Panc1 (cell line): Measurements from ENCODE around the gene LRBA. TPM values are rescaled to one million over a fixed set of nuclear protein-coding genes. Genes with fewer than 3 reads are reported as not detected.

Experiments used
- ATAC-seq: fragments of 200-7000 bp; cut with Tn5 transposase; 2 replicates; pipeline ENCODE4 v1.9.1; 2020; ENCODE audit warnings: mild to moderate bottlenecking, moderate library complexity
- BruUV-seq: library from RNA; stranded (reverse); fragments of 400-500 nt; replicated peaks from 2 replicates; lab custom pipeline; 2021; lab: Mats Ljungman, UMichigan
- CTCF ChIA-PET: fragments of 300-600 bp; sonication (Branson Sonifier 250); formaldehyde crosslinking; loops from one replicate; lab custom pipeline; 2022; ENCODE audit warnings: antibody characterized with exemption; lab: Charles Lee
- POLR2A ChIA-PET: fragments of 300-600 bp; sonication (Branson Sonifier 250); formaldehyde crosslinking; loops from one replicate; lab custom pipeline; 2022; ENCODE audit warnings: antibody characterized with exemption; lab: Charles Lee
- DNase-seq: peaks from one replicate; pipeline ENCODE4 v3.0.0-alpha.2; 2010; ENCODE audit warnings: low read depth, low spot score
- H3K27ac ChIP-seq: 2 replicates; pipeline ENCODE4 v1.5.1; 2011; ENCODE audit warnings: mild to moderate bottlenecking, low read length, inconsistent platforms
- H3K27me3 ChIP-seq: fragments of 200-500 bp; sonication (Bioruptor generic); 2 replicates; pipeline ENCODE4 v1.6.0; 2014; ENCODE audit warnings: low read length, inconsistent platforms; ENCODE audit not compliant: control insufficient read depth, insufficient read depth
- H3K36me3 ChIP-seq: fragments of 200-500 bp; sonication (Bioruptor generic); 2 replicates; pipeline ENCODE4 v1.5.1; 2014; ENCODE audit warnings: inconsistent platforms, mild to moderate bottlenecking, low read length, moderate library complexity; ENCODE audit not compliant: control insufficient read depth, insufficient read depth
- H3K4me1 ChIP-seq: 2 replicates; pipeline ENCODE4 v1.5.1; 2011; ENCODE audit warnings: inconsistent platforms, mild to moderate bottlenecking, low read length, moderate library complexity; ENCODE audit not compliant: control insufficient read depth, insufficient read depth
- H3K4me3 ChIP-seq, 2 experiments: 2 replicates each; pipeline ENCODE4 v1.5.1; 2011 to 2012; ENCODE audit warnings: low read depth in 2 of 2, low read length in 2 of 2, mild to moderate bottlenecking in 2 of 2, inconsistent platforms in 1 of 2, moderate library complexity in 1 of 2
- H3K9me3 ChIP-seq: fragments of 200-500 bp; sonication (Bioruptor generic); 2 replicates; pipeline ENCODE4 v1.5.1; 2014; ENCODE audit warnings: low read depth, mild to moderate bottlenecking, inconsistent platforms, low read length, moderate library complexity; ENCODE audit not compliant: control insufficient read depth, insufficient read depth
- CTCF ChIP-seq: fragments of 450-650 bp; IDR thresholded peaks from 2 replicates; pipeline ENCODE4 v1.5.1; 2017; ENCODE audit warnings: mild to moderate bottlenecking
- POLR2AphosphoS5 ChIP-seq: IDR thresholded peaks from 2 replicates; pipeline ENCODE4 v1.6.1; 2012; ENCODE audit warnings: mild to moderate bottlenecking, low read depth, low read length, moderate library complexity
- REST ChIP-seq, 2 experiments: IDR thresholded peaks; 2 replicates each; pipeline ENCODE4 v1.6.1; 2011 to 2012; ENCODE audit warnings: low read depth in 2 of 2, control low read depth in 1 of 2, low read length in 1 of 2, mild to moderate bottlenecking in 1 of 2, moderate library complexity in 1 of 2; ENCODE audit not compliant: insufficient read depth in 1 of 2
- SIN3A ChIP-seq: IDR thresholded peaks from 2 replicates; pipeline ENCODE4 v1.6.1; 2012; ENCODE audit warnings: low read depth, mild to moderate bottlenecking, low read length, moderate library complexity, borderline replicate concordance; ENCODE audit not compliant: insufficient read depth
- TCF7L2 ChIP-seq: IDR thresholded peaks from 2 replicates; pipeline ENCODE4 v1.6.1; 2011; ENCODE audit warnings: mild to moderate bottlenecking, low read depth, low read length, inconsistent platforms
- in situ Hi-C: cut with HindIII; loops from 2 replicates; pipeline ENCODE4 v1.10.0; 2016; ENCODE audit warnings: low sequenced_read_pairs, low pct_unique_long_range_greater_than_20kb
- intact Hi-C: fragments of 100-400 bp; cut with micrococcal nuclease; formaldehyde crosslinking; loops from one replicate; pipeline ENCODE4 v1.10.0; 2022; ENCODE audit not compliant: unreplicated experiment
- total RNA-seq: library from RNA; stranded (reverse); gene quantifications from one replicate; pipeline ENCODE4 v1.2.1, GENCODE V29; 2021; ENCODE audit not compliant: unreplicated experiment

LRBA gene
- total RNA-seq, 1 experiment from 2014 or later = 26.4 TPM

GRCh38 chr4:150247184-150247583 is 767.9 kb downstream of the LRBA start:
- TF ChIP-seq SIN3A (no peak), POLR2AphosphoS5 (no peak), REST (IDR thresholded peaks at IDR 0.05; ENCODE audit: insufficient read depth in 1 of 2, low read depth in 2 of 2, low read length in 1 of 2) (no peak), CTCF (no peak), TCF7L2 (no peak)
- BruUV-seq = no TSS peak
- in situ Hi-C loops = no loop called here
- Histone ChIP-seq H3K4me3 (no peak overlapping the region), H3K27ac (peak overlapping the region; percentile 44; the same call in 1 of the 2 replicates), H3K4me1 (peaks cover 13% of the 10 kb centered on the region), H3K36me3 (no peaks in the 10 kb centered on the region), H3K9me3 (no peaks in the 10 kb centered on the region), H3K27me3 (no peaks in the 10 kb centered on the region)
- intact Hi-C loops = no loop called here
- ATAC-seq = no peak
- POLR2A ChIA-PET = no interaction called here
- DNase-seq = no peak
- CTCF ChIA-PET = no interaction called here

- Histone ChIP-seq H3K27me3 (no peaks in the 10 kb centered on the region), H3K4me1 (peaks cover 16% of the 10 kb centered on the region), H3K4me3 (no peak overlapping the region), H3K9me3 (no peaks in the 10 kb centered on the region), H3K36me3 (no peaks in the 10 kb centered on the region), H3K27ac (peak overlapping the region; percentile 78)
- no peak for DNase-seq
- intact Hi-C loops = loop anchor here (5.0 kb wide), 1 partner anchor 232 kb away; no protein-coding TSS in a partner anchor
- ChIA-PET CTCF (no interaction called here), POLR2A (no interaction called here)
- in situ Hi-C loops = no loop called here
- peak; percentile 60 for ATAC-seq
- BruUV-seq = no TSS peak
- TF ChIP-seq REST (IDR thresholded peaks at IDR 0.05; ENCODE audit: insufficient read depth in 1 of 2, low read depth in 2 of 2, low read length in 1 of 2) = no peak
- no peak; the same call in 1 of the 2 replicates for TF ChIP-seq POLR2AphosphoS5
- no peak for TF ChIP-seq TCF7L2
- no peak for TF ChIP-seq CTCF
- no peak for TF ChIP-seq SIN3A
Measured at GRCh38 chr4:150244600-150244999, 770.5 kb downstream of the LRBA start.
